ENCODE data around the gene SPTLC3.

GRCh38 chr20:13200767-13201500, 192.2 kb downstream of the SPTLC3 start:
- TF ChIP-seq SUZ12 (IDR thresholded peaks at IDR 0.05; ENCODE audit: extremely low read depth, insufficient read depth, insufficient read length), result no peak
- no peak for TF ChIP-seq ZNF274 (IDR thresholded peaks at IDR 0.05; ENCODE audit: low read depth, low read length)
- no peak for TF ChIP-seq YY1 (IDR thresholded peaks at IDR 0.05; ENCODE audit: insufficient read depth, insufficient read length)
